ENCODE results near the gene ZNF610. TPM values are rescaled to one million over a fixed set of nuclear protein-coding genes. Genes with fewer than 3 reads are reported as not detected.
"Not testable (repeated sequence)": the region's sequence is repeated elsewhere in the genome, so short reads cannot be mapped to it uniquely, and the experiment has no call there.

The ZNF610 gene
- total RNA-seq = 1 to 10 TPM; 2.3 to 3.7 TPM

GRCh38 chr19:52336117-52336790, at the start of gene ZNF610:
ZNF610 (plus strand) TSS chr19:52336243; CDS start chr19:52349173, 12,930 bp downstream.
- Mint-ChIP-seq H3K4me3 (peak within 1 kb of the TSS; percentile 88 to 90), H3K4me1 (ENCODE audit: low read depth) (peaks cover 18% of the 10 kb centered on the region), H3K36me3 (ENCODE audit: insufficient read depth in 2 of 2) (peaks cover 24 to 35% of the 10 kb centered on the region in 2 donors), H3K9me3 (peaks cover 17 to 18% of the 10 kb centered on the region in 2 donors), H3K27ac (peak within 1 kb of the TSS; percentile 92), H3K27me3 (ENCODE audit: low read depth) (no peaks in the 10 kb centered on the region)
- ATAC-seq (replicated peaks in 1 of 2) = peak; percentile 93 to 94
- peak; percentile 89 to 94 for DNase-seq

GRCh38 chr19:52286256-52286655, 49.8 kb upstream of the ZNF610 start:
- H3K9me3 Mint-ChIP-seq = peaks cover 16 to 26% of the 10 kb centered on the region in 2 donors
- no peak for DNase-seq
- H3K27me3 Mint-ChIP-seq (ENCODE audit: low read depth) = no peaks in the 10 kb centered on the region
- H3K36me3 Mint-ChIP-seq (ENCODE audit: insufficient read depth in 2 of 2) = peaks cover 65 to 87% of the 10 kb centered on the region in 2 donors
- peak overlapping the region; percentile 33 for H3K27ac Mint-ChIP-seq
- H3K4me3 Mint-ChIP-seq = no peak overlapping the region
- H3K4me1 Mint-ChIP-seq (ENCODE audit: low read depth) = no peaks in the 10 kb centered on the region
- ATAC-seq (replicated peaks in 1 of 2) = no peak

GRCh38 chr19:52291781-52292180, 44.3 kb upstream of the ZNF610 start:
- Mint-ChIP-seq H3K36me3 (ENCODE audit: insufficient read depth in 2 of 2) (peaks cover 31 to 63% of the 10 kb centered on the region in 2 donors), H3K4me1 (ENCODE audit: low read depth) (peaks cover 5% of the 10 kb centered on the region)

GRCh38 chr19:52292946-52293345, 43.1 kb upstream of the ZNF610 start:
- not testable (repeated sequence) for DNase-seq; H3K27me3 Mint-ChIP-seq (ENCODE audit: low read depth); ATAC-seq (replicated peaks in 1 of 2); H3K27ac Mint-ChIP-seq; H3K4me3 Mint-ChIP-seq
- Mint-ChIP-seq H3K36me3 (ENCODE audit: insufficient read depth in 2 of 2) (peaks cover 33 to 62% of the 10 kb centered on the region in 2 donors), H3K4me1 (ENCODE audit: low read depth) (peaks cover 13% of the 10 kb centered on the region), H3K9me3 (peaks cover 16 to 23% of the 10 kb centered on the region in 2 donors)

More at GRCh38 chr19:52291781-52292180, 44.3 kb upstream of the ZNF610 start:
- ATAC-seq (replicated peaks in 1 of 2) = no peak
- no peaks in the 10 kb centered on the region for H3K27me3 Mint-ChIP-seq (ENCODE audit: low read depth)
- H3K4me3 Mint-ChIP-seq = no peak overlapping the region
- H3K27ac Mint-ChIP-seq = no peak overlapping the region
- DNase-seq = no peak
- H3K9me3 Mint-ChIP-seq = peaks cover 18 to 22% of the 10 kb centered on the region in 2 donors

- Mint-ChIP-seq H3K4me3 (peak overlapping the region; percentile 75), H3K36me3 (ENCODE audit: insufficient read depth in 2 of 2) (peaks cover 32 to 59% of the 10 kb centered on the region in 2 donors), H3K27me3 (ENCODE audit: low read depth) (no peaks in the 10 kb centered on the region), H3K27ac (no peak overlapping the region), H3K4me1 (ENCODE audit: low read depth) (peaks cover 23% of the 10 kb centered on the region), H3K9me3 (peaks cover 17 to 21% of the 10 kb centered on the region in 2 donors)
- DNase-seq = peak in 1 of 2 donors; percentile 5
- no peak for ATAC-seq (replicated peaks in 1 of 2)
These were observed 39.7 kb upstream of the ZNF610 start for GRCh38 chr19:52296400-52296772.

- Mint-ChIP-seq H3K27me3 (ENCODE audit: low read depth) (no peaks in the 10 kb centered on the region), H3K36me3 (ENCODE audit: insufficient read depth in 2 of 2) (peaks cover 35 to 59% of the 10 kb centered on the region in 2 donors), H3K27ac (peak within 1 kb of the TSS; percentile 97), H3K9me3 (peaks cover 20% of the 10 kb centered on the region in 2 donors), H3K4me1 (ENCODE audit: low read depth) (peaks cover 23% of the 10 kb centered on the region), H3K4me3 (peak within 1 kb of the TSS; percentile 94 to 95)
- DNase-seq (peak; percentile 74), ATAC-seq (replicated peaks in 1 of 2) (peak; percentile 93 to 94)
These were observed 39.1 kb upstream of the ZNF610 start, which contains the start of gene ZNF480 for GRCh38 chr19:52296773-52297600. ZNF480 (plus strand) TSS chr19:52297169; CDS start chr19:52300413, 3,244 bp downstream.

- peaks cover 23% of the 10 kb centered on the region for H3K4me1 Mint-ChIP-seq (ENCODE audit: low read depth)
- peak overlapping the region; percentile 94 to 95 for H3K4me3 Mint-ChIP-seq
- no peak for ATAC-seq (replicated peaks in 1 of 2)
- H3K36me3 Mint-ChIP-seq (ENCODE audit: insufficient read depth in 2 of 2) = peaks cover 38 to 62% of the 10 kb centered on the region in 2 donors
- H3K27me3 Mint-ChIP-seq (ENCODE audit: low read depth) = no peaks in the 10 kb centered on the region
- peaks cover 18 to 20% of the 10 kb centered on the region in 2 donors for H3K9me3 Mint-ChIP-seq
- DNase-seq = no peak
- peak overlapping the region; percentile 97 for H3K27ac Mint-ChIP-seq
These were observed 38.3 kb upstream of the ZNF610 start for GRCh38 chr19:52297601-52298364.

- DNase-seq (peak in 1 of 2 donors; percentile 8), ATAC-seq (replicated peaks in 1 of 2) (no peak)
- Mint-ChIP-seq H3K9me3 (peaks cover 11 to 22% of the 10 kb centered on the region in 2 donors), H3K4me3 (no peak overlapping the region), H3K4me1 (ENCODE audit: low read depth) (no peaks in the 10 kb centered on the region), H3K27me3 (ENCODE audit: low read depth) (no peaks in the 10 kb centered on the region), H3K27ac (no peak overlapping the region), H3K36me3 (ENCODE audit: insufficient read depth in 2 of 2) (peaks cover 40 to 68% of the 10 kb centered on the region in 2 donors)
These were observed 28.8 kb upstream of the ZNF610 start for GRCh38 chr19:52307275-52307674.

- Mint-ChIP-seq H3K9me3 (peaks cover 38 to 47% of the 10 kb centered on the region in 2 donors), H3K4me1 (ENCODE audit: low read depth) (no peaks in the 10 kb centered on the region), H3K36me3 (ENCODE audit: insufficient read depth in 2 of 2) (peaks cover 53 to 71% of the 10 kb centered on the region in 2 donors), H3K27me3 (ENCODE audit: low read depth) (no peaks in the 10 kb centered on the region), H3K4me3 (no peak overlapping the region), H3K27ac (no peak overlapping the region)
- DNase-seq (no peak), ATAC-seq (replicated peaks in 1 of 2) (no peak)
These were observed 13.6 kb upstream of the ZNF610 start for GRCh38 chr19:52322429-52322828.

- Mint-ChIP-seq H3K36me3 (ENCODE audit: insufficient read depth in 2 of 2) (peaks cover 20 to 39% of the 10 kb centered on the region in 2 donors), H3K4me3 (no peak overlapping the region), H3K27ac (no peak overlapping the region), H3K27me3 (ENCODE audit: low read depth) (no peaks in the 10 kb centered on the region), H3K4me1 (ENCODE audit: low read depth) (peaks cover 9% of the 10 kb centered on the region), H3K9me3 (peaks cover 17 to 23% of the 10 kb centered on the region in 2 donors)
- DNase-seq (no peak), ATAC-seq (replicated peaks in 1 of 2) (no peak)
These were observed 4.3 kb upstream of the ZNF610 start for GRCh38 chr19:52331757-52332156.

GRCh38 chr19:52335768-52336116, 301 bp upstream of the ZNF610 start:
- peaks cover 25 to 37% of the 10 kb centered on the region in 2 donors for H3K36me3 Mint-ChIP-seq (ENCODE audit: insufficient read depth in 2 of 2)
- ATAC-seq (replicated peaks in 1 of 2) (peak; percentile 48 to 52), DNase-seq (no peak)
- peak overlapping the region; percentile 88 to 90 for H3K4me3 Mint-ChIP-seq
- peaks cover 18% of the 10 kb centered on the region for H3K4me1 Mint-ChIP-seq (ENCODE audit: low read depth)
- peaks cover 19 to 22% of the 10 kb centered on the region in 2 donors for H3K9me3 Mint-ChIP-seq
- no peaks in the 10 kb centered on the region for H3K27me3 Mint-ChIP-seq (ENCODE audit: low read depth)
- peak overlapping the region; percentile 92 for H3K27ac Mint-ChIP-seq

GRCh38 chr19:52336791-52337381, 843 bp downstream of the ZNF610 start:
- H3K4me1 Mint-ChIP-seq (ENCODE audit: low read depth) = peaks cover 18% of the 10 kb centered on the region
- peak overlapping the region; percentile 92 for H3K27ac Mint-ChIP-seq
- peak overlapping the region; percentile 88 to 90 for H3K4me3 Mint-ChIP-seq
- H3K9me3 Mint-ChIP-seq = peaks cover 13 to 17% of the 10 kb centered on the region in 2 donors
- ATAC-seq (replicated peaks in 1 of 2) (no peak), DNase-seq (peak in 1 of 2 donors; percentile 9)
- no peaks in the 10 kb centered on the region for H3K27me3 Mint-ChIP-seq (ENCODE audit: low read depth)
- peaks cover 21 to 32% of the 10 kb centered on the region in 2 donors for H3K36me3 Mint-ChIP-seq (ENCODE audit: insufficient read depth in 2 of 2)
